Activated naive CD8-positive, alpha-beta T cell treated with anti-CD3 and anti-CD28 coated beads for 36 hours (primary cell): ENCODE results near the gene BRCA1. TPM values are rescaled to one million over a fixed set of nuclear protein-coding genes. Genes with fewer than 3 reads are reported as not detected.
A peak's percentile ranks its signal among the peaks of the same experiment; 100 is the strongest.
"Not testable (repeated sequence)": the region's sequence is repeated elsewhere in the genome, so short reads cannot be mapped to it uniquely, and the experiment has no call there.

Experiments
- DNase-seq: peaks from one replicate; pipeline ENCODE4 v3.0.0; 2021
- H3K27ac Mint-ChIP-seq: one replicate; pipeline ENCODE4 v1.8.0; 2022; ENCODE audit warnings: mild to moderate bottlenecking, moderate library complexity, mixed read lengths
- H3K27me3 Mint-ChIP-seq: one replicate; pipeline ENCODE4 v1.8.0; 2022; ENCODE audit warnings: mild to moderate bottlenecking, mixed read lengths
- H3K36me3 Mint-ChIP-seq: one replicate; pipeline ENCODE4 v1.8.0; 2021; ENCODE audit warnings: mild to moderate bottlenecking, mixed read lengths
- H3K4me1 Mint-ChIP-seq: one replicate; pipeline ENCODE4 v1.8.0; 2021; ENCODE audit warnings: mixed read lengths
- H3K4me3 Mint-ChIP-seq: one replicate; pipeline ENCODE4 v1.8.0; 2022; ENCODE audit warnings: mild to moderate bottlenecking, moderate library complexity, mixed read lengths
- H3K9me3 Mint-ChIP-seq: one replicate; pipeline ENCODE4 v1.8.0; 2022; ENCODE audit warnings: mixed read lengths
- total RNA-seq, 2 experiments: library from RNA; stranded (reverse); gene quantifications; one replicate each; pipeline ENCODE4 v1.2.3, GENCODE V29; 2021

BRCA1 gene
- total RNA-seq, 2 experiments from 2014 or later = 84.1 to 86.7 TPM

- Mint-ChIP-seq H3K4me3 (no peak overlapping the region), H3K4me1 (peaks cover 14% of the 10 kb centered on the region), H3K27ac (no peak overlapping the region), H3K9me3 (no peaks in the 10 kb centered on the region), H3K36me3 (peaks cover 2% of the 10 kb centered on the region), H3K27me3 (no peaks in the 10 kb centered on the region)
- no peak for DNase-seq
Measured at GRCh38 chr17:43014649-43015542, 110.3 kb downstream of the BRCA1 start.

DNA sequence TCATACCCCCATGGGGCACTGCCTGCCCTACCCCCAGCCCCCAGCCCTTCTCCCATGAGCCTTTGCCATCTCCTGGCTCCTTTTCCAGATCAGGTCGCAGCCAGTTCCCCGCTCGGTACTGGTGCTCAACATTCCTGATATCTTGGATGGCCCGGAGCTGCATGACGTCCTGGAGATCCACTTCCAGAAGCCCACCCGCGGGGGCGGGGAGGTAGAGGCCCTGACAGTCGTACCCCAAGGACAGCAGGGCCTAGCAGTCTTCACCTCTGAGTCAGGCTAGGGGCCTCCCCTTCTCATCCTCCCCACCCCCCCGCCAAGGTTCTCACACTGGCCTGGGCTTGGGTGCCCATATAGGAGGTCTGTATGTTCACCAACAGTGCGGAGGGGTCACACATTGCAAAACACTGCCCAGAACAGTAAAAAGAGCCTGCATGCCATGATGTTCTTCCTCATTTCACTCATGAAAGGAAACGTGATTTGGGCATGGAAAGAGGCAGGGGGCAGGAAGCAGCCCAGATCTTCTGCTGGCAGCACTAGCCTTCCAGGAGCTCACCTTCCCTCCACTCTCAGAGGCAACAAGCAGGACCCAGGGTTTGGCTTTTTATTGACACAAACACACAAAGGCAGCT lies 111.0 kb downstream of the BRCA1 start:
- Mint-ChIP-seq H3K4me3 (no peak overlapping the region), H3K27me3 (no peaks in the 10 kb centered on the region), H3K36me3 (peaks cover 2% of the 10 kb centered on the region), H3K4me1 (peaks cover 7% of the 10 kb centered on the region), H3K9me3 (no peaks in the 10 kb centered on the region), H3K27ac (no peak overlapping the region)
- DNase-seq = no peak

DNA sequence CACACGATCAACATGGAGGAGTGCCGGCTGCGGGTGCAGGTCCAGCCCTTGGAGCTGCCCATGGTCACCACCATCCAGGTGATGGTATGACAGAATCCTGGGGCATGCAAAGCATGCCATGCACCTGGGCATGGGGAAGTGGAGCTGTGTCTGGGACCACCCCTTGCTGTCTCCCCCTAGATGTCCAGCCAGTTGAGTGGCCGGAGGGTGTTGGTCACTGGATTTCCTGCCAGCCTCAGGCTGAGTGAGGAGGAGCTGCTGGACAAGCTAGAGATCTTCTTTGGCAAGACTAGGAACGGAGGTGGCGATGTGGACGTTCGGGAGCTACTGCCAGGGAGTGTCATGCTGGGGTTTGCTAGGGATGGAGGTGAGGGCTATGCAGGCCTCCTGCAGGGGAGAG lies 111.9 kb downstream of the BRCA1 start:
- Mint-ChIP-seq H3K9me3 (no peaks in the 10 kb centered on the region), H3K36me3 (peaks cover 2% of the 10 kb centered on the region), H3K27ac (no peak overlapping the region), H3K27me3 (no peaks in the 10 kb centered on the region), H3K4me1 (peaks cover 4% of the 10 kb centered on the region), H3K4me3 (no peak overlapping the region)
- no peak for DNase-seq

GRCh38 chr17:43011728-43012472 lies 113.3 kb downstream of the BRCA1 start:
- no peaks in the 10 kb centered on the region for H3K9me3 Mint-ChIP-seq
- H3K4me1 Mint-ChIP-seq = peaks cover 4% of the 10 kb centered on the region
- H3K36me3 Mint-ChIP-seq = peaks cover 2% of the 10 kb centered on the region
- no peak overlapping the region for H3K27ac Mint-ChIP-seq
- no peak for DNase-seq
- no peak overlapping the region for H3K4me3 Mint-ChIP-seq
- H3K27me3 Mint-ChIP-seq = no peaks in the 10 kb centered on the region

DNA sequence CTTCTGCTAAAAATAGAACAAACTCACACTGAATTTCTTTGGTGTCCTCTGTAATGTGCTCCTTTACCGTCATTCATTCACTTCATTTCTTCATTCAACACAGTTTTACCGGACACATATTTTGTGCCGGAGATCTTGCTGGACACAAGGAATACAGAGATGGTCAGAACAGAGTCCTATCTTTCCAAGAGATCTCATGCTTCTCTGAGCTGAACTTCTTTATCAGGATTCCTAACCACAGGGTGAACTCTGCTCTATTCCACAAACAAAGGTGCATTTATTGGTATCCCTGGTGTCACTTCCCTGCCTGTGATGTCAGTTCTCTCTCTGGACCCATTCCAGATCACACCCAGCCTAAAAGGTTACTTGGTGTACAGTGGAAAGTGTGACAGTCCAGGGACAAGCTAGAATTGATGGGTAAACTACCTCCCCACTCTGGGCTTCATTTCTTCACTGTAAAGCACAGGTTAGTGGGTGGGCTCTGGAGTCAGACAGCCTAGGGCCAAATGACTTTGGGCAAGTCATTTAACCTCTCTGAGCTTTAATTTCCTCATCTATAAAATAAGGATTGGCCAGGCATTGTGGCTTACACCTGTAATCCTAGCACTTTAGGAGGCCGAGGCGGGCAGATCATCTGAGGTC lies 114.4 kb downstream of the BRCA1 start:
- peaks cover 7% of the 10 kb centered on the region for H3K36me3 Mint-ChIP-seq
- no peaks in the 10 kb centered on the region for H3K9me3 Mint-ChIP-seq
- H3K27me3 Mint-ChIP-seq = no peaks in the 10 kb centered on the region
- peaks cover 7% of the 10 kb centered on the region for H3K4me1 Mint-ChIP-seq
- H3K4me3 Mint-ChIP-seq = no peak overlapping the region
- DNase-seq = no peak
- peak overlapping the region; percentile 23 for H3K27ac Mint-ChIP-seq

DNA sequence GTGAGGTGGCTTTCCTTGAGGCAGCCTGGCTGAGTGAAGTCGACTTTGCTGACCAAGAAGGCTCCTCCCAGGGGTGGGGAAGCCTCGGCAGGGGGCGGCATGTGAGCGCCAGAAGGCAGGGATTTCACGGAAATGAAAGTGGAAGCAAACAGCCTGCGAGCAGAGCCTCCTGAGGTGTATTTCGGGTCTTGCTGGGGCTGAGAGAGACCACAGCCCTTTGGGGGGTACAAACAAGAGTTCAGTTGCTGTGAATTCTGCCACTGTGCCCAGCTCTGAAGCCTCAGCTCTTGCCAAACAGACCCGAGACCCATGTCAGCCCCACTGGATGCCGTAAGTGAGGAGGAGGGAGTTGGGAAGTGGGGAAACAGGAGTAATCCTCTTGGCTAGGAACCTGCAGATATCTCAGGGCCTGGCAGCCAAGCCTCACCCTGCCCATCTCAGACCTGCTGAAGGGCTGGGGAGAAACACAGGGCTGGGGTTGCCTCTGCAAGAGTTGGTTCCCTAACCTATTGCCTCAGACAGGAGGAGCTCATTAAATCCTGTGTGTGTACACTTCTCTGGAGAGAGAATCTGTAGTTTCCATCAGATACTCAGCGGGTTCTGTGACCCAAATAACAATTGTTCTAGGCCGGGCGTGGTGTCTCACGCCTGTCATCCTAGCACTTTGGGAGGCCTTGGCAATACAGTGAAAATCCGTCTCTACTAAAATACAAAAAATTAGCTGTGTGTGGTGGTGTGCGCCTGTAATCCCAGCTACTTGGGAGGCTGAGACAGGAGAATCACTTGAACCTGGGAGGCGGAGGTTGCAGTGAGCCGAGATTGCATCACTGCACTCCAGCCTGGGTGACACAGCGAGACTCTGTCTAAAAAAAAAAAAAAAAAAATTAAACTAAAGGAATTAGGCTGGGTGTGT lies 118.3 kb downstream of the BRCA1 start, which contains the start of gene IFI35:
IFI35 (plus strand) TSS at position 146 of the 913 bp plus-strand sequence; CDS start at position 310, 164 bp downstream.
- Mint-ChIP-seq H3K27me3 (no peaks in the 10 kb centered on the region), H3K4me3 (peak within 1 kb of the TSS; percentile 100), H3K36me3 (peaks cover 18% of the 10 kb centered on the region), H3K27ac (peak within 1 kb of the TSS; percentile 100), H3K9me3 (no peaks in the 10 kb centered on the region), H3K4me1 (peaks cover 14% of the 10 kb centered on the region)
- DNase-seq = peak; percentile 89

DNA sequence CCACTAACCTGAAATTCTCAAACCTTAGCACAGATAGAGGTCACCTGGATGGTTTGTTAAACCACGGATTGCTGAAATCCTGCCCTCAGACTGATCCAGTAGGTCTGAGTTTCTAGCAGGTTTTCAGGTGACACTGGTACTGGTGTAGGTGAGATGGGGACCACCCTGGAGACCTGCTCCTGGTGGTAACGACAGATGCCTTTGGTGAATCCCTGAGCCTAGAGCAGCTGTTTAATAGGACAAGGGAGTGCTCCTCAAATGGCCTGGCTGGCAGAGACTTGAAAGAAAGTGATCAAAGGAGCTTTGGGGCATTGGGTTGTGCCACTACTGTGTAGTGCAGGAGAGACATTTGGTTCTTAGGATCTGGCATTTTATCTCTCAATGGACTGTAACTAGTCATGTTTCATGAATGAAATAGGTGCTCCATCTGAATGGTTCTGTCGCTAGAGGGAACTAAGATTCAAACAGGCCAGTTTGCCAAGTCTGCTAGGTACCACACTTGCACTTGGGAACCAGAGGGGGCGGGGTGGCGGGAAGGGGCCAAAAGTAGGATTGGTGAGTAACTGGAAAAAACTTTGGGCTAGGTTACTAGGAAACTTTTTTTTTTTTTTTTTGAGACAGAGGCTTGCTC lies 121.5 kb downstream of the BRCA1 start:
- Mint-ChIP-seq H3K4me1 (peaks cover 28% of the 10 kb centered on the region), H3K27me3 (no peaks in the 10 kb centered on the region), H3K4me3 (no peak overlapping the region), H3K36me3 (peaks cover 47% of the 10 kb centered on the region), H3K27ac (peak overlapping the region; percentile 78), H3K9me3 (no peaks in the 10 kb centered on the region)
- no peak for DNase-seq

DNA sequence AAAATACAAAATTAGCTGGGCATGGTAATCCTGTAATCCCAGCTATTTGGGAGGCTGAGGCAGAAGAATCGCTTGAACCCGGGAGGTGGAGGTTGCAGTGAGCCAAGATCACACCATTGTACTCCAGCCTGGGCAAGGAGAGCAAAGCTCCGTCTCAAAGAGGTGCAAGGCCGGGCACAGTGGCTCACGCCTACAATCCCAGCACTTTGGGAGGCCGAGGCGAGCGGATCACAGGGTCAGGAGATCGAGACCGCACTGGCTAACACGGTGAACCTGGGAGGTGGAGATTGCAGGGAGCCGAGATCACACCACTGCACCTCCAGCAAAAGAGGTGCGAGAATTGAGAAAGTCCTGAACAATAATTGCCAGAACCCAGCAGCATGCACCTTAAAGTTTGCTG lies 124.3 kb downstream of the BRCA1 start:
- Mint-ChIP-seq H3K4me3 (peak overlapping the region; percentile 65), H3K27ac (peak overlapping the region; percentile 78), H3K4me1 (peaks cover 36% of the 10 kb centered on the region), H3K36me3 (peaks cover 44% of the 10 kb centered on the region)
- DNase-seq, H3K9me3 Mint-ChIP-seq, H3K27me3 Mint-ChIP-seq: not testable (repeated sequence)

- Mint-ChIP-seq H3K36me3 (peaks cover 49% of the 10 kb centered on the region), H3K4me1 (peaks cover 36% of the 10 kb centered on the region)
Measured at GRCh38 chr17:42999003-42999525, 126.1 kb downstream of the BRCA1 start.

DNA sequence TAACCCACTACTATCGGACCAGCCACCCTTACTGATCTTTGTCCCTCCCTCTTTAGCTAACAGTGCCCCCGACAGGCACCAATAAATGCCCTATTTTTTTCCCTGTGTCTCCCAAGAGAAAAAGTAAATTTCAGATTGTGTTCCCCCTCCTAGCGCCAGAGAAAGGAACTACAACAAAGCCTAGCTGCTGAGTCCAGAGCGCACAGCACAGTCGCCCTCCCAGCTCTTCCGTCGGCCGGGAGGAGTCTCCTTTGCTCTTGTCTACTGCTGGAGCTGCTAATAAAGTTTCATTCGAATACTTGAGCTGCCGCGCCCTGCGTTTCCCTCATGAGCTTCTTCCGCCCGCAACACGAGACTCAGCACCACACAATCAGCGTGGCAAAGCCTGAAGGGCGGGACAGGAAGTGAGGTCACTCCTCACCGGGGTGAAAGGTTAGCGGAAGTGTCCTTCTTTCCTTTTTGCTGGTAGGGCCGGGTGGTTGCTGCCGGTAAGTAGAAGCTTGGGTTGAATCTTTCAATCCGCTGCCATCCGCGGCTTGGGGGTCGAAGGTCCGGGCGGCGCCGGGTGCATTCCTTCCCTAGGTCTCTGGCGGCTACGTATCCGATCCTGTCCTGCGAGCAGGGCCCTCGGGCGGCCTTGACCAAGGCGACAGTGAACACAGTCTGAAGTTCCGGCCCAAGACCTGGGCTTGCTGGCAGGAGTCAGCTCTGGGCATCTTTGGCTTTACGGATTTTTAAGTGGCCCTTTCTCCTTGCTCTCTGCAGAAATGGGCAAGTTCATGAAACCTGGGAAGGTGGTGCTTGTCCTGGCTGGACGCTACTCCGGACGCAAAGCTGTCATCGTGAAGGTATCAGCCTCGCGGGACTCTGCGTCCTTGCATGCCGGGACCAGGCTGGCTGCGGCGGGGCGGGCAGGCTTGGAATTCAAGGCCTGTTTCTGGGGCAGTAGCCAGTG lies 126.9 kb downstream of the BRCA1 start, which contains the start of gene RPL27:
RPL27 (plus strand) TSS at position 436 of the 955 bp plus-strand sequence; CDS start at position 768, 332 bp downstream.
- Mint-ChIP-seq H3K4me3 (peak within 1 kb of the TSS; percentile 96), H3K4me1 (peaks cover 35% of the 10 kb centered on the region), H3K27ac (peak within 1 kb of the TSS; percentile 99), H3K36me3 (peaks cover 48% of the 10 kb centered on the region), H3K27me3 (no peaks in the 10 kb centered on the region), H3K9me3 (no peaks in the 10 kb centered on the region)
- peak; percentile 95 for DNase-seq

More at GRCh38 chr17:42999003-42999525, 126.1 kb downstream of the BRCA1 start:
- Mint-ChIP-seq H3K27me3 (no peaks in the 10 kb centered on the region), H3K27ac (peak overlapping the region; percentile 99), H3K9me3 (no peaks in the 10 kb centered on the region), H3K4me3 (peak overlapping the region; percentile 96)
- no peak for DNase-seq

GRCh38 chr17:42997390-42997983 lies 127.7 kb downstream of the BRCA1 start:
- no peaks in the 10 kb centered on the region for H3K27me3 Mint-ChIP-seq
- DNase-seq = no peak
- H3K9me3 Mint-ChIP-seq = no peaks in the 10 kb centered on the region
- H3K4me3 Mint-ChIP-seq = peak overlapping the region; percentile 96
- H3K36me3 Mint-ChIP-seq = peaks cover 43% of the 10 kb centered on the region
- peak overlapping the region; percentile 99 for H3K27ac Mint-ChIP-seq
- H3K4me1 Mint-ChIP-seq = peaks cover 32% of the 10 kb centered on the region
